ENCODE data around the gene KIF5A.

KIF5A gene

DNA sequence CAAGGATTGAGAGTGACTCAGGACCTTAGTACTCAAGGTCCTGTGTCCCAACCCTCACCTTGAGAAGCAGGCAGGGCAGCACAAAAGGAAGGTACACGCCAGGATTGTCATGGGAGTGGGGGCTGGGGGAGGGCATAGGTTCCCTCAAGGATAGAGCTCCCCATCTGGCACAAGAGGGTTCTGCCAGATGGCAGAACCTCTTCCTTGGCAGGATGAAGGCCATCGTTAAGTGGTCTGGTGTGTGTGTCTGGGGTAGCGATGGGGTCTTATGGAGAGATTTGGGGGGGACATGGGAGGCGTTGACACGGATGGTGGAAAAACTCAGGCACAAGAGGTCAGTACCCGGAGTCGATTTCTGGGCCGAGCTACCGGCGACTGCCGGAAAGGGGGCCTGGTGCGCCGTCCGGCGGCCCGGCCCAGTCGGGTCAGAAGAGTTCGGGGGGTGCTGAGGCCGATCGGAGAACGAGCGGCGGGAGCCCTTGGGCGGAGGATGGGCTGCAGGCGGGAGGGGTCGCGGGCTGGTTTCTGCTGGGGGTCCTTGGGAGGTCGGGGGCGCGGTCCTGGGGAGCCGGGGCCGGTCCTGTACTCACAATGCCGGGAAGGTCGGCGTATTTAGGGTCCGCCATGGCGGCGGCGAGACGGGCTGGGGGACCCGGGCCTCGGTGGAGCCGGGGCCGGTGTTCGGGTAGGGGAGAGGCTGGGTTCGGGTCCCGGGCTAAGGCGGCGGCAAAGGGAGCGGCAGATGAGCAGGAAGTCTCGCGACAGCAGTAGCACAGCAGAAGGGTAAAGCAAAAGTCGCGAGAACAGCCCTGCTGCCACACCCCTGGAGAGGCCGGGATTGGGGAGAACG is 3.2 kb upstream of the KIF5A start, which contains the start of gene DCTN2:
TSS of gene DCTN2 (minus strand) at position 755 of the 850 bp plus-strand sequence. CDS start at position 626, 129 bp downstream.
- peak; percentile 98 for DNase-seq (ENCODE audit: low spot score)
- TF ChIP-seq, protein P1, sequence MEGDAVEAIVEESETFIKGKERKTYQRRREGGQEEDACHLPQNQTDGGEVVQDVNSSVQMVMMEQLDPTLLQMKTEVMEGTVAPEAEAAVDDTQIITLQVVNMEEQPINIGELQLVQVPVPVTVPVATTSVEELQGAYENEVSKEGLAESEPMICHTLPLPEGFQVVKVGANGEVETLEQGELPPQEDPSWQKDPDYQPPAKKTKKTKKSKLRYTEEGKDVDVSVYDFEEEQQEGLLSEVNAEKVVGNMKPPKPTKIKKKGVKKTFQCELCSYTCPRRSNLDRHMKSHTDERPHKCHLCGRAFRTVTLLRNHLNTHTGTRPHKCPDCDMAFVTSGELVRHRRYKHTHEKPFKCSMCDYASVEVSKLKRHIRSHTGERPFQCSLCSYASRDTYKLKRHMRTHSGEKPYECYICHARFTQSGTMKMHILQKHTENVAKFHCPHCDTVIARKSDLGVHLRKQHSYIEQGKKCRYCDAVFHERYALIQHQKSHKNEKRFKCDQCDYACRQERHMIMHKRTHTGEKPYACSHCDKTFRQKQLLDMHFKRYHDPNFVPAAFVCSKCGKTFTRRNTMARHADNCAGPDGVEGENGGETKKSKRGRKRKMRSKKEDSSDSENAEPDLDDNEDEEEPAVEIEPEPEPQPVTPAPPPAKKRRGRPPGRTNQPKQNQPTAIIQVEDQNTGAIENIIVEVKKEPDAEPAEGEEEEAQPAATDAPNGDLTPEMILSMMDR (IDR thresholded peaks at IDR 0.05; ENCODE audit: borderline replicate concordance, control extremely low read depth, extremely low read depth, insufficient read depth, missing control alignments), result no peak
- in situ Hi-C loops (cut with MboI; ENCODE audit: low sequenced_read_pairs, unreplicated experiment), result no loop called here

DNA sequence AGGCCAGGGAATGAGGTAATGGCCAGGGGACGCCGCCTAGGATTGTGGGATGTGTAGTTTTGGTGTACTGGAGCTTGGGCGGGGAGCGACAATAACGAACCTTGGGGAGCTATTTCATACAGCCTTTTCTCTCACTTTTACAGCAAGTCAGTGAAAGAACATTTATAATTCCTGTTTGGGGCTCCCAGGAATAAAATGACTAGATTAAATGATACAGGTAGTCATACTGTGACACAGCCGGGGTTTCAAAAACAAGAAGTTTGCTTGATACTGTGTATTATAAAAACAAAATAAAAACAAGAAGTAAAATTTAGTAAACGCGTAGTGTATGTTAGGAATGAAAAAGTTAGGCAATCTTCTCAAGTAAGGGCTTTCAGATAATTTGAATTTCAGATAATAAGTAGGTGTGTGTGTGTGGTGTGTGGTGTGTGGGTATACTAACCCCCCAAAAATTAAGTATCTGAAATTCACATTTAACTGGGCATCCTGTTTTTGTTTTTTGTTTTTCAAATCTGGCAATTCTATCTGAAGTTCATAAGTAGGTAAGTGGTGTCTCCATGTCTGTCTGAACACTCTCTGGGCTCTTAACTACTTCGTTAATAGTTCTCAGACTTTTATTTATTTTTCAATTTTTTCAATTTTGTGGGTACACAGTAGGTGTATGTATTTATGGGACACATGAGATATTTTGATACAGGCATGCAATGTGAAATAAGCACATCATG is 2.4 kb upstream of the KIF5A start:
- DNase-seq (ENCODE audit: low spot score), result no peak
- TF ChIP-seq, protein P1 (IDR thresholded peaks at IDR 0.05; ENCODE audit: borderline replicate concordance, control extremely low read depth, extremely low read depth, insufficient read depth, missing control alignments), result no peak
- in situ Hi-C loops (cut with MboI; ENCODE audit: low sequenced_read_pairs, unreplicated experiment), result no loop called here

DNA sequence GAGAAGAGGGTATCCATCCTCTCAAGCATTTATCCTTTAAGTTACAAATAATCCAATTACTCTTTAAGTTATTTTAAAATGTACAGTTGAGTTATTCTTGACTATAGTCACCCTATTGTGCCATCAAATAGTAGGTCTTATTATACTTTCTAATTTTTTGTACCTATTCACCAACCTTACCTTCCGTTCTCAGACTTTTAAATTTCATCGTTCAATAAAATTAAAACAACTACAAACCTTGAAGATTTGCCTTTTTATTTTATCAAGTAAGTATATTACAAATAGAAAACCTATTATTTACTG is 1.9 kb upstream of the KIF5A start:
- DNase-seq (ENCODE audit: low spot score), result no peak
- TF ChIP-seq, protein P1 (IDR thresholded peaks at IDR 0.05; ENCODE audit: borderline replicate concordance, control extremely low read depth, extremely low read depth, insufficient read depth, missing control alignments), result no peak
- in situ Hi-C loops (cut with MboI; ENCODE audit: low sequenced_read_pairs, unreplicated experiment), result no loop called here

GRCh38 chr12:57548488-57548887 is 1.4 kb upstream of the KIF5A start:
- TF ChIP-seq, protein P1 (IDR thresholded peaks at IDR 0.05; ENCODE audit: borderline replicate concordance, control extremely low read depth, extremely low read depth, insufficient read depth, missing control alignments), result no peak
- in situ Hi-C loops (cut with MboI; ENCODE audit: low sequenced_read_pairs, unreplicated experiment), result no loop called here
- no peak for DNase-seq (ENCODE audit: low spot score)

GRCh38 chr12:57549203-57549908 is 488 bp upstream of the KIF5A start:
- DNase-seq (ENCODE audit: low spot score), result no peak
- in situ Hi-C loops (cut with MboI; ENCODE audit: low sequenced_read_pairs, unreplicated experiment), result no loop called here
- TF ChIP-seq, protein P1 (IDR thresholded peaks at IDR 0.05; ENCODE audit: borderline replicate concordance, control extremely low read depth, extremely low read depth, insufficient read depth, missing control alignments), result no peak
